ENCODE measurements around the gene CIDEB.

- TF ChIP-seq CTCF (IDR thresholded peaks at IDR 0.05) (no peak), POLR2A (IDR thresholded peaks at IDR 0.05) (no peak)
Observed at GRCh38 chr14:24266344-24267244, 41.2 kb downstream of the CIDEB start.

Data from Peyer's patch (tissue), 4 donors.